ENCODE results near the gene PNLIP.

Gene PNLIP

DNA sequence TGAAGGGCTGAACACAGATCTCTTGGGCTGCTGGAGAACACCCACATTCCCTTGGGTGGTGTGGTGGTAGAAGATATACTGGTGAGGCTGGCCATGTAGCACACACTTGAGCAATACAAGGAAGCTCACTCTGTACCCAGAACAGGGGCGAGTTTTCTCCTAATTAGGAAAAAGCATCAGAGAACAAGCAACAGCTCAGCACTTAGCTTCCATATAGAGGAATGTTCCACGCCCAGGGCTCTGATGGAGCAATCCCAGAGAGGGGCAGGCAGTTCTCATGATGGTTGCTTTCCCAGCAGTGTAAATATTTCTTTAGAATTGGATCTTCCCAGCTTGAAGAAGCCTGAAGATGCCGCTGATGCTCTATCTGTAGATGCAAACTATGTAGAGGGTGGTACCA, 21.0 kb upstream of the PNLIP start:
- DNase-seq (ENCODE audit: low read depth): no peak
- TF ChIP-seq, protein P1, sequence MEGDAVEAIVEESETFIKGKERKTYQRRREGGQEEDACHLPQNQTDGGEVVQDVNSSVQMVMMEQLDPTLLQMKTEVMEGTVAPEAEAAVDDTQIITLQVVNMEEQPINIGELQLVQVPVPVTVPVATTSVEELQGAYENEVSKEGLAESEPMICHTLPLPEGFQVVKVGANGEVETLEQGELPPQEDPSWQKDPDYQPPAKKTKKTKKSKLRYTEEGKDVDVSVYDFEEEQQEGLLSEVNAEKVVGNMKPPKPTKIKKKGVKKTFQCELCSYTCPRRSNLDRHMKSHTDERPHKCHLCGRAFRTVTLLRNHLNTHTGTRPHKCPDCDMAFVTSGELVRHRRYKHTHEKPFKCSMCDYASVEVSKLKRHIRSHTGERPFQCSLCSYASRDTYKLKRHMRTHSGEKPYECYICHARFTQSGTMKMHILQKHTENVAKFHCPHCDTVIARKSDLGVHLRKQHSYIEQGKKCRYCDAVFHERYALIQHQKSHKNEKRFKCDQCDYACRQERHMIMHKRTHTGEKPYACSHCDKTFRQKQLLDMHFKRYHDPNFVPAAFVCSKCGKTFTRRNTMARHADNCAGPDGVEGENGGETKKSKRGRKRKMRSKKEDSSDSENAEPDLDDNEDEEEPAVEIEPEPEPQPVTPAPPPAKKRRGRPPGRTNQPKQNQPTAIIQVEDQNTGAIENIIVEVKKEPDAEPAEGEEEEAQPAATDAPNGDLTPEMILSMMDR (conservative IDR thresholded peaks at IDR 0.05; ENCODE audit: low read depth, low read length): no peak
- H3K4me3 ChIP-seq (ENCODE audit: low read depth, low read length): no peak overlapping the region

DNA sequence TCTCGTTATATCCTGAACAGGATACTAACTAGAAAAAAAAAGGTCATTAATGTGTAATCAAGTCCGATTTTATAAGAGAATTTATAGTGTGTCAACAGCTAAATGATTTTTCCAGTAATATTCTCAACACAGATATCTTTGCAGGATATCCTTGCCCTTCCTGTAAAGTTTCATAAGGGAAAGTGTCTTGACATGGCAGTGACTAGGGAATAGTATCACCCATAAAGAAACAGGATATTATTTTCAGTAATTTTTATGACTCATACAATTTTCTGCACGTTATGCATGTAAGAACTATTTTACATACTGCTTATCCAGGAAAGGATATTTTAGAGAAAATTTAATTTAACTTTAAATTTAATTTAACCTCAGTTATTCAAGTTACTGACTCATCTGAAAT, 19.5 kb upstream of the PNLIP start:
- no peak for DNase-seq (ENCODE audit: low read depth)
- TF ChIP-seq, protein P1 (conservative IDR thresholded peaks at IDR 0.05; ENCODE audit: low read depth, low read length): no peak
- no peak overlapping the region for H3K4me3 ChIP-seq (ENCODE audit: low read depth, low read length)

DNA sequence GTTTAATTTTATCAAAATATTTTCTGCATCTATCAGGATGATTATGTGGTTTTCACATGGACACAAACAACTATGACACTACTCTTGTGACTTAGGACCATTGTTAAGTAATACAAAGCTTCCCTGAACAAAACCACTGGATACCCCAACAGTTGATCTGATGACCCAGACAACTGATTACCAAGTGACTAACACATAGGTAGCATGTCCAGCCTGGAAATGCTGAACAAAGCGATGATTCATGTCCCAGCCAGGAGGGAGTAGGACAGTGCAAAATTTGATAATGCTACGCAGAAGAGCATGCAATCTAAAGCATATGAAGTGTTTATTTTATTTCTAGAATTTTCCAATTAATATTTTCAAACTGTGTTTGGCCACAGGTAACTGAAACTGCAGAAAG, 8.9 kb upstream of the PNLIP start:
- H3K4me3 ChIP-seq (ENCODE audit: low read depth, low read length): no peak overlapping the region
- TF ChIP-seq, protein P1 (conservative IDR thresholded peaks at IDR 0.05; ENCODE audit: low read depth, low read length): no peak
- DNase-seq (ENCODE audit: low read depth): no peak

- TF ChIP-seq, protein P1 (conservative IDR thresholded peaks at IDR 0.05; ENCODE audit: low read depth, low read length): no peak
- peak; percentile 12 for DNase-seq (ENCODE audit: low read depth)
- no peak overlapping the region for H3K4me3 ChIP-seq (ENCODE audit: low read depth, low read length)
Observed at GRCh38 chr10:116538456-116538855, 7.3 kb upstream of the PNLIP start.

DNA sequence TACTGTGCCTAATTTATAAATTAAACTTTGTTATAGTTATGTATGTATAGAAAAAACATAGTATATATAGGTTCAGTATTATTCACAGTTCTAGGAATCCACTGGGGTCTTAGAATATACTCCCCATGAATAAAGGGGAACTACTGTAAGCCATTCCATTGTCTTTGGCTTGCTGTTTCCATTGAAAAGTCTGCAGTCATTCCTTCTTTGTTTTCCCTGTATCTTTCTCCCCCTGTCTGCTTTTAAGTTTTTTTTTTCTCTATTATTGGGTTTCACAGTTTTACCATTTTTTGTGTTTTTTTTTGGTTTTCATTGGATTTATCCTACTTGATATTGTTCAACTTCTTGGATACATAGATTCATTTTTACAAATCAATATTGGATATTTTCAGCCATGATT, 6.7 kb upstream of the PNLIP start:
- no peak for DNase-seq (ENCODE audit: low read depth)
- TF ChIP-seq, protein P1 (conservative IDR thresholded peaks at IDR 0.05; ENCODE audit: low read depth, low read length): no peak
- no peak overlapping the region for H3K4me3 ChIP-seq (ENCODE audit: low read depth, low read length)

DNA sequence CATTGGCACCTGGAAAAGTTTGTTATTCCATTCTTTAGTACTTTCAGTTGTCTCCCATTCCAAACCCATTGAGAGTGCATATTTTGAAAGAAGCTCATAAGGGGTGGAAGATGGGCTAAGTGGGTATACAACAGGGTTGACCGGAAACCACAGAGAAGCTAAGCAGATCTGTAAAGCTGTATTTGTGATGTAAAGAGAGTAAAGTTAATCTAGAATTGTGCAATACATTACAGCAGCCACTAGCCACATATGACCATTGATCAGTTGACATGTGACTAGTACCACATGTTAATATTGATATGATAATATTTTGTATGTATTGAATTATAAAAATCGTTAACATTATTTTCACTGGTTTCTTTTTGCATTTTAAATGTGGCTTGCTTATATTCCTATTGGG, 4.9 kb upstream of the PNLIP start:
- H3K4me3 ChIP-seq (ENCODE audit: low read depth, low read length): no peak overlapping the region
- no peak for DNase-seq (ENCODE audit: low read depth)
- TF ChIP-seq, protein P1 (conservative IDR thresholded peaks at IDR 0.05; ENCODE audit: low read depth, low read length): no peak

DNA sequence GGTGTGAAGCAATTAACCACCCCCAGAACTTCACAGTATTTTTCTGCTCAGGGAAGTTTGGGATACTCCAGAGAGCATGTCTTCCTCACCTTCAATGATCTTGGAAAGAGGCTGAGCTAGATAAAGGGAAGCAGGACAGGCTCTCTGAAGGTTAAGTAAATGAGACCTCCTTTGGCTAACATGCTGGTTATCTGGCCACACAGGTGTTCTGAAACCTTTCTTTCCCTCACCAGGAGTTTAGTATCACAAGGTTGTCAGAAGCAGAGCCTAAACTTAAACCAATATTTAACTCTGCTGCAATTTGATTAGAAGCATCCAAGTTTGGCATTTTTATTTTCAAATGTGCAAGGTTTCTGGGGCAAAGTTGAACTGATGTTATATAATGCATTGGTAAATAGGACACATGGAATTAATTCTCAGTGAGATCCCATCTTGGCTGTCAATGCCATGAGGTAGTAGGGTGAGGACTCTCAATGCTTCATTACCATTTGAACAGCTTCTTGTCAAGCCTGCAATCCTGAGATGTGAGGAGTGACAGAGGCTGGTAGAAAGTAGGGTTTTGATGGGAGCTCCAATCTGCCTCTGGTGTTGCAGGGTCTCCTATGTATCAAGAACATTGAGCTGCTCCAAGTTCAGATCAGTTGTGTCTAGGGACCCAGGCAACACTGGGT, 3.6 kb upstream of the PNLIP start:
- no peak for DNase-seq (ENCODE audit: low read depth)
- TF ChIP-seq, protein P1 (conservative IDR thresholded peaks at IDR 0.05; ENCODE audit: low read depth, low read length): no peak
- H3K4me3 ChIP-seq (ENCODE audit: low read depth, low read length): no peak overlapping the region
